Fibroblast of skin of right biceps (primary cell): ENCODE measurements around the gene NAPG.
A peak's percentile ranks its signal among the peaks of the same experiment; 100 is the strongest.
"Not testable (repeated sequence)": the region's sequence is repeated elsewhere in the genome, so short reads cannot be mapped to it uniquely, and the experiment has no call there.

ENCODE experiments used
- DNase-seq: peaks from one replicate; pipeline ENCODE4 v3.0.0-alpha.2; 2013

The NAPG gene

DNA sequence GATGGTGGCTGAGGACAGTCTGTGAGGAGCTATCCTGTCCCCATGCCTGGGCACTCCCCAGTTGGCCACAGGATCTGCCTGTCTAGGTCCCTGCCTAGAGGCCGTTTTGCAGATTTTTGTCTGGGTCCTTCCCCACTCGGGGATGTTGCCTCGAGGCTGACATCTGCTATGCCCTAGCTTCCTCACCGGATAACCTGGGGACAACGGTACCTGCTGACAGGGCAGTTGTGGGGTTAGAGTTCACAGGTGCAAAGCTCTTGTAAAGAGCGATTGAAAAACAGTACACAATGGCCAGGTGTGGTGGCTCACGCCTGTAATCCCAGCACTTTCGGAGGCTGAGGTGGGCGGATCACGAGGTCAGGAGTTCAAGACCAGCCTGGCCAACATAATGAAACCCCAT, 30.4 kb downstream of the NAPG start:
- not testable (repeated sequence) for DNase-seq

DNA sequence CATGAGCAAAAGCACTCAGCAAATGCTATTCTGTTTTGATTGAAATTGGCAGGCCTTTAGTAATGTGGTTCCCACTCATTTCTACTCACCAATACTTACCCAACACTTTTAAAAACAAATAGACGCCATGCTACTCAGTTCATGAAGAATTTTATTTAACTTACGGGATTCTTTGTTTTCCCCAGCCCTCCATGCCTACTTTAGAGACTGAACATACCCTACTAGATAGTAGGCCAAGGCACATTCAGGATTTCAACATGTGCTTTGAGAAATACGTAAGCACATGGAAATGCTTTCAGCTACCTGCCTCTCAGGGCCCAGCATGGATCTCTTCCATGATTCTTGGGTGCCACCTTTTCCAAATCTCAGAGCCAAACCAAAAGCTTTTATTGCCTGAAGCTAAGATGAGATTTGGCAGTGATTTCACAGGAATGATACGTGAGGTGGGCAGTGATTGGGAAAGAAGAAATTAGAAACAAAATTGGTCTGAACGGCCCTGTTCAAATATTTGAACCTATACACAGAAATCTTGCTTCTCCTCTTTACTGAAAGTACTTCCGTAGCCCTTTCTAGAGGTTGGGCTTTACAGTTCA, 31.4 kb downstream of the NAPG start:
- no peak for DNase-seq

DNA sequence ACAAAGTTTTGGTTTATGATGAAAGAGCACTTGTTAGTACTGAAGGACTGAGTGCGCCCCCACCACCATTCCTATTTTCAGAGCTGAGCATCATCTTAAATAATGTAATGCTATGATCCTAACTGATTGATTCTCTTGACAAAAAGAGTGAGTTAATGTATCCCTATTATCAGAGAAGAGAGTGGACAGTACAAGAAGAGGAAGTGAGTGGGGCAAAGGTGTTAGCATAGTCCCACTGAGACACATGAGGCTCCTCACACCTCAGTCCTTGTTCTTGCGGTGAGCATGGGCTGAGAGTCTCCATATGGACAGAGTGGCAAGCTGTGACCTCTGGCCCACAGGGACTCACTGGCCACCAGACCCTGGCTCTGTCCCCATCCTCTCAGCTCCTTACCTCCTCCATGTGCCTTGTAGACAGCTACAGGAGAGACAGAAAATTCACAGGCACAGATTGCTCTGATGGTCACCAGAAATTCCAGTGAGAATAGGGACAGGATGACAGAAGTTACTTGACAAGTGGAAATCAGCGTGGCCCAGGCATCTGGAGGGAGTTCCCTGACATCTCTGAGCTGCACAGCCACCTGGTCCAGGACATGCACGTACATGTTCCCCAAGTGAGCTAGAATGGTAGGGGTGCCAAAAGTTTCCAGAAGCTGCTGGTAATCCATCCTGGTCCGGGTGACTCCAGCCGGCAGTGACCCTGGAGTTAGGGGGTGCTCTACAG, 32.6 kb downstream of the NAPG start:
- no peak for DNase-seq

DNA sequence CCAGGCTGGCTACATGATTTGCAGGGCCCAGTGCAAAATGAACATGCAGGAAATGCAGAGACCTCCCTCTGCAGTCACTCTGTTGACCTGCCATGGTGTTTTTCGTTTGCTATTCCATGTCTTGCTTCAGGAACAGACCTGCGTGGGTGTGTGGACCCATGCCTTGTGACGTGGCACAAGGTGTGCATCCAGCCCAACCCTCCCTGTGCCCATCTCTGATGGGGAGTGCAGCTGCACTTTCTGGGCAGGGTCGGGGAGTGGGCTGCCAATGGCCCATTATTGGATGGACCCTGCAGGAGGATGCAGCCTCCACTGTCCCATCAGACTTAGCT, 33.1 kb downstream of the NAPG start:
- DNase-seq: no peak

DNA sequence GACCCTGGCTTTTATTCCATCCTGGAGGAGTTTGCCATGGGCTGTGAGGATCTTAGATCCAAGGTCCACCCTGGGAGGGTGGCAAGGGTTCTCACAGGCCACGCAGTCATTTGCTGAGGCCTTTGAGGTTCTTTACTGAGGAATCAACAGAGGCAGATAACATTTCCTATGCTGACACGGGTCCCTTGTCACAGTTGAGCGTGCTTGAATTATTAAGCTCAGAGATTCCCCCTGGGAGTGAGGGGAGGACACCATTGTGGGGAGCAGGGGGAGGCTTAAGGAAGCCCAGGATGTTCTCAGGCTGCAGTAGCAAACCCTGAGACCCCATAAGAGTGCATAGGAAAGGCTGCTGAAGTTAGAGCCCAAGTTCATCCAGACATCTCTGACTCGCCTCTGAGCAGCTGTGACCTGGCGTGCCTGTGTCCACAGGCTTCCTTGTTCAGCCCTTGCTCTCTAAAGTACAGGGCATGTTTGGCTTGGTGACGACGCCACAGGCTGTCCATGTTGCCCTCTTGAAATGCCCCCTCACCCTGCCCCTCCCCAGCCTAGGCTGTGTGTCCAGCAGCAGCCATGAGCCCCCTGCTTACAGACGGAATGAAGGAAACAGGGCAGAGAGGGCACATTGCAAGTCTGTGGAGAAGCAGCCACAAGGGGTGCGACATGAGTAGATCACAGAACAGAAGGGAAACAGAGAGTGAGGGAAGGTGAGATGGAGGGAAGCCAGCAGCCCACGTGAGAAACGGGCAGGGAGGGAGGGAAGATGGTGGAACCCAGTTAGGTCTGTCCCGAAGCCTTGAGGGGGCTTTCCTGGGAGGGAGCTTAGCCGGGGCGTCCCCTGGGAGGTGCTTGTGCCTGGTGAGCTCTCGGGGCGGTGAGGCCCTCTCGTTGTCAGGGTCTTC, 34.0 kb downstream of the NAPG start:
- no peak for DNase-seq

DNA sequence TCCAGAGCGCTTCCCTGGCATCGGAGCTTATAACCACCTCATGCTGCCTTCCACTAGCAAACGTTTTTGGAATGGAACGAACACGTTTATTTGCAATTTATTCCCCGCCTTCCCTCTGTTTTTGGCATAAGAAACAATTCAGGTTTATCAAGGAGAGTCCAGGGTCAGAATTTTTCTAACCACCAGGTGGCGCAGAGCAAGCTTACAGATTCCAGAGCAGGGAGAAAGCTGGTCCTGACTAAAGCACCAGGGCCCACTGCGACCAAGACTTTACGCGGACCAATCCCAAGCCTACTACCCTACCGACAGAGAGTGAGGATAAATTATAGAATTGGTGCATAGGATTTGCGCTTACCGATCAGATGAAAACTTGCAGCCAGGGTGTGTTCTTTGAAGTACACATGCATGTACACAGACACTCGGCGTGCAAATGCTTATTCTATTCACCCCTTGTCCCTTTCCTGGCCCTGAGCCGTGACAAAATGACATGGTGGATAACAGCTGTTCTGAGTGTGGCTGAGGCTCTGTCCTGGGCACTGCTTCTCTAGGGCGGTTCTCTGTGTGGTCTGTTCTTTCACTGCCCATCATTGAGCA, 34.7 kb downstream of the NAPG start:
- peak; percentile 72 for DNase-seq

DNA sequence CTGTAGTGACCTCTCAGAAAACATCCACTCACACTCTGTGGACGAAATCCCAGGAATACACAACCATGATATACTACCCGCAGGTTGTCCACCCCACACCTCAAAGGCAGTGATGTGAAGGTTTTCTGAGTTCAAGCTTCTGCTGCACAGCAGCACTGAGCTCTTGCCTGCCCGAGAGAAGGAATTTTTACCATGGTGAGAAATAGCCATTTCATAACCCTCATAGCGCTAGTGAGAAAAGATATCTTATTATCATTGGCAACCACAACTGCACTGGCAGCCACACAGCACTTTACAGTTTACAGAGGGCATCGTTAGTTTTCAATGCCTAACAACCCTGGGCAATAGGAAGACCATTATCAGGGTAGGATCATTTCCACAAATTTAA, 36.9 kb downstream of the NAPG start:
- DNase-seq: no peak

DNA sequence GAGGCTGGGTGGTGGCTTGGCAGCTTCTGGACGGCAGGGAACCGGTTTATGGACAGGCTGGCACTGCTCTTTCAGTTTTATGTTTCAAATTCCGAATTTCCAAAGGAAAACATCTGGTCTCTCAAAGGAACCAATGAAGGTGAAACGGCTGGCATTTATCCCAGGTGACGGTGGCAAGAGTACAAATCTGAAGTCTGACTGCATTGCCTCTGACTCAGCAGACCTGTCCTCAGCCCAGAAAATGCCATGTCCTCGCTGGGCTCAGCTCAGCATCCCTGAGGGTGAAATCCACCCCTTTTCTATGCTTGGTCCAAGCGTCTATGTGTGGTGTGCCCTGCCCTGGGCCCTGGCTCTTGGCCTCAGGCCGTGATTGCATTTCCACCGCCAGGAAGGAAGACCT, 38.1 kb downstream of the NAPG start:
- DNase-seq: no peak

DNA sequence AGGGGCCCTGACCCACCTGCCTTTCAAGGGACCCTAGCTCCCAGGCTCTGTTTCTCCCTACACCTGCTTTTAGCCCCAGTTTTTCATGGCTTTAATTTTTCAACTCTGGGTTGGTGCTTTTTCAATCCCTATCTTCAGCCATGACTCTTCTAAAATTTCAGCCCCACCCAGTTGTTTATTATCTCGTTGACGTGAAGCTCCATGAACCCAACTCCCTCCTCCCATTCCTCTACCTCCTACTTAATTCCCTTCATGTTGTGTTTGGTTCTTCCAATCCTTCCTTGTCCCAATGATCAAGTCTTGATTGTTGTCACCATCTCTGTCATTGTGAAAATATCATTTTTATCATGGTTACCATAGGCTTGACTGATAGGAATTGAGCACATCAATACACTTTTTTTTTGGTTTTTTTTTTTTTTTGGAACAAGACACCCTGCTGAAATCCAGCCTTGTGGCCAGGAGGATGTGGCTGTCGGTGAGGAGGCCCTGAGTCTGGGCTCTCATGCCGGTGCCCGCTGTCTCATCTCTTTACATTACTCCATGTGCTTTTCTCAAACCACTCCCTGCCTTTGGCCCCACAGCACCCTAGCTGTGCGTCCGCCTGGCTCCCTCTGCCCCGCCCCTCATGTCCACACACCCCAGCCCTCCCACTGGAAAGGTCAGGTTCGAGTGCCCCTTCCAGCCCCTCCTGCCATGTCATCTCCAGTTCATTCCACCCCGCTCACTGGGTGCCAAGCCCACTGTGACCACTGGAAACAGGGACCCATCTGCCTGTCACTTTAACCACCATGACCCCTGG, 39.3 kb downstream of the NAPG start:
- DNase-seq: no peak

DNA sequence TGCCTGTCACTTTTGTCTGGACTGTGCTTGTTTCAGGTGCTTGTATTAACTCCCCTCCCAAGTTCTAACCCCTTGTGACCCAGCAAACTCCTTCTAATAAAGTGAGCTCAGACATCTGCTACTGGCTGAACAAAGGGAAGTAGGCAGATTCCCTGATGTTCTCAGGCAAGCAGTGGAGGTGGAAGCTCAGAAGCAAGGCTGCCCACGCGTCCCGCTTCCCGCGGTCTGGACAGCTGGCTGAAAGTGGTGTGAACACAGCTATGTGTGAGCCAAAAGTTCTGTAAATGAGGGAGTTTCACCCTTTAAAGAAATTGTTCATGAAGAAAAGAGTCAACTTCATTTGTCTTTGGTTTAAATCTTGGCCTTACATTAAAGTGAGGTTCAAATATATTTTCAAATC, 40.0 kb downstream of the NAPG start:
- DNase-seq: no peak

DNA sequence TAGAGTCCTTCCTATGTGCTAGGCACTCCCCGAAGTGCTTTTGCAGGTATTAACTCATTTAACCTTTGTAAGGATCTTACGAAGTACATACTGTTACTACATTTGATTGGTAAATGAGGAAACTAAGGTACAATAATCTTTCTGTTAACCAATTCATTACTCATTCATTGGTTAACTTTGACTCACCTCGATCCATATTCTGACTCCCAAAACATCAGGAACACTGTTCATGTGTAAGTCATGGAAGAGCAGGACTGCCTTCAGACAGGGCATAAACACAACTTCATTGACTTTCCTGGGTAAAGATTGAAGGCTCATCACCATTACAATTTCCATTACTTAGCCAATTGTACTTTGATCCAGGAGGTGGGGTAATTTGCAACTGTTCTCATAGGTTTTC, 40.6 kb downstream of the NAPG start:
- DNase-seq: no peak

DNA sequence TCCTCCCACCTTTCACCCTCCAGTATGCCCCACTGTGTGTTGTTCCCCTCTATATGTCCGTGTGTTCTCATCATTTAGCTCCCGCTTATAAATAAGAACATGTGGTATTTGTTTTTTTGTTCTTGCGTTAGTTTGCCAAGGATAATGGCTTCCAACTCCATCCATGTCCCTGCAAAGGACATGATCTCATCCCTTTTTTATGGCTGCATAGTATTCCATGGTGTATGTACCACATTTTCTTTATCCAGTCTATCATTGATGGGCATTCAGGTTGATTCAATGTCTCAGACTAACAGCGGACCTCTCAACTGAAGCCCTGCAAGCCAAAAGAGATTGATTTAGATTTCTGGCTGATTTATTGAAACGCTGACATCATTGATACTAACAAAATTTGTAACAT, 44.1 kb downstream of the NAPG start:
- DNase-seq: not testable (repeated sequence)

DNA sequence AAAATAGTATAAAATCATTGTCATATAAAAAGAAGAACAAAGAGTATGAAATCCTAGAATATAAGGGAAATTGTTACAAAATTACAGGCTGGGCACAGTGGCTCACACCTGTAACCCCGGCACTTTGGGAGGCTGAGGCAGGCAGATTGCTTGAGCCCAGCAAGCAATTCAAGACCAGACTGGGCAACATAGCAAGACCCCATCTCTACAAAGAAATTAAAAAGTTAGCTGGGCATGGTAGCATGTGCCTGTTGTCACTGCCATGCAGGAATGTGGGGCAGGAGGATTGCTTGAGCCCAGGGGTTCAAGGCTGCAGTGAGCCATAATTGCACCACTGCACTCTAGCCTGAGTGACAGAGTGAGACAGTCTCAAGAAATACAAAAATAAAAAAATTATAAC, 44.8 kb downstream of the NAPG start:
- no peak for DNase-seq

DNA sequence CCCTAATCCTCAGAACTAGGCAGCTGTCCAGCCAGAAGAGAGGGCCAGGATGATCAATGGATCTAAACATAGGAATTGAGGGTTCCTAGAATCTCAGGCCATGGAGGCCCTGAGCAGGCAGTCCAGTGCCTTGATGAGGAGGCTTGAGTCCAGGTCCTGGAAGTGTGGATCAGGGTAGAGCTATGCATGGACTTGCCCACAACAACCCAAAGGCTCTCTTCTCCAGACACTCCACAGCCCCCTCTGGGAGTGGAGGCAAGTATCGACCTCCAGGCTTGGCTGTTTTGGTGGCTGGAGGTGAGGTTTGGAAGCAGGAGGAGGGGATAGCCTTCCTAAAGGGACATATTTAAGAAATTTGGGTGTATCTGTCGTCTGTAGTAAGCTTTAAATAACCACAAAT, 45.7 kb downstream of the NAPG start:
- DNase-seq: no peak

DNA sequence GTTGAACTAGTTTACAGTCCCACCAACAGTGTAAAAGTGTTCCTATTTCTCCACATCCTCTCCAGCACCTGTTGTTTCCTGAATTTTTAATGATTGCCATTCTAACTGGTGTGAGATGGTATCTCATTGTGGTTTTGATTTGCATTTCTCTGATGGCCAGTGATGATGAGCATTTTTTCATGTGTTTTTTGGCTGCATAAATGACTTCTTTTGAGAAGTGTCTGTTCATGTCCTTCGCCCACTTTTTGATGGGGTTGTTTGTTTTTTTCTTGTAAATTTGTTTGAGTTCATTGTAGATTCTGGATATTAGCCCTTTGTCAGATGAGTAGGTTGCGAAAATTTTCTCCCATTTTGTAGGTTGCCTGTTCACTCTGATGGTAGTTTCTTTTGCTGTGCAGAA, 47.4 kb downstream of the NAPG start:
- DNase-seq: not testable (repeated sequence)

DNA sequence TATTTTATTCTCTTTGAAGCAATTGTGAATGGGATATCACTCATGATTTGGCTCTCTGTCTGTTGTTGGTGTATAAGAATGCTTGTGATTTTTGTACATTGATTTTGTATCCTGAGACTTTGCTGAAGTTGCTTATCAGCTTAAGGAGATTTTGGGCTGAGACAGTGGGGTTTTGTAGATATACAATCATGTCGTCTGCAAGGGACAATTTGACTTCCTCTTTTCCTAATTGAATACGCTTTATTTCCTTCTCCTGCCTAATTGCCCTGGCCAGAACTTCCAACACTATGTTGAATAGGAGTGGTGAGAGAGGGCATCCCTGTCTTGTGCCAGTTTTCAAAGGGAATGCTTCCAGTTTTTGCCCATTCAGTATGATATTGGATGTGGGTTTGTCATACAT, 48.6 kb downstream of the NAPG start:
- not testable (repeated sequence) for DNase-seq

DNA sequence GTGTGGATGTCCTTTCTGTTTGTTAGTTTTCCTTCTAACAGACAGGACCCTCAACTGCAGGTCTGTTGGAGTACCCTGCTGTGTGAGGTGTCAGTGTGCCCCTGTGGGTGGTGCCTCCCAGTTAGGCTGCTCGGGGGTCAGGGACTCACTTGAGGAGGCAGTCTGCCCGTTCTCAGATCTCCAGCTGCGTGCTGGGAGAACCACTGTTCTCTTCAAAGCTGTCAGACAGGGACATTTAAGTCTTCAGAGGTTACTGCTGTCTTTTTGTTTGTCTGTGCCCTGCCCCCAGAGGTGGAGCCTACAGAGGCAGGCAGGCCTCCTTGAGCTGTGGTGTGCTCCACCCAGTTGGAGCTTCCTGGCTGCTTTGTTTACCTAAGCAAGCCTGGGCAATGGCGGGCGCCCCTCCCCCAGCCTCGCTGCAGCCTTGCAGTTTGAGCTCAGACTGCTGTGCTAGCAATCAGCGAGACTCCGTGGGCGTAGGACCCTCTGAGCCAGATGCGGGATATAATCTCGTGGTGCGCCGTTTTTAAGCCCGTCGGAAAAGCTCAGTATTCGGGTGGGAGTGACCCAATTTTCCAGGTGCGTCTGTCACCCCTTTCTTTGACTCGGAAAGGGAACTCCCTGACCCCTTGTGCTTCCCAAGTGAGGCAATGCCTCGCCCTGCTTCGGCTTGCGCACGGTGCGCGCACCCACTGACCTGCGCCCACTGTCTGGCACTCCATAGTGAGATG, 52.2 kb downstream of the NAPG start:
- not testable (repeated sequence) for DNase-seq

DNA sequence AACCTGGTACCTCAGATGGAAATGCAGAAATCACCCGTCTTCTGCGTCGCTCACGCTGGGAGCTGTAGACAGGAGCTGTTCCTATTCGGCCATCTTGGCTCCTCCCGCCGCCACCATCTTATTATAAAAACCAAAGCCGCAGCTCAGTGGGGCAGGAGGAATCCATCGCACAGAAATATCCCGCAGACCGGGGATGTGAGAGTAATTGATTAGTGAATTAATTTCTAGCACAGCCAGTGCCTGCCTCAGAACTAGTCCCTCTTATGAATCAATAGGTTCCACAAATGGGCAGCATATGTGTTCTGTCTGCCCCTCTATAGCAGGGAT, 52.7 kb downstream of the NAPG start:
- not testable (repeated sequence) for DNase-seq

DNA sequence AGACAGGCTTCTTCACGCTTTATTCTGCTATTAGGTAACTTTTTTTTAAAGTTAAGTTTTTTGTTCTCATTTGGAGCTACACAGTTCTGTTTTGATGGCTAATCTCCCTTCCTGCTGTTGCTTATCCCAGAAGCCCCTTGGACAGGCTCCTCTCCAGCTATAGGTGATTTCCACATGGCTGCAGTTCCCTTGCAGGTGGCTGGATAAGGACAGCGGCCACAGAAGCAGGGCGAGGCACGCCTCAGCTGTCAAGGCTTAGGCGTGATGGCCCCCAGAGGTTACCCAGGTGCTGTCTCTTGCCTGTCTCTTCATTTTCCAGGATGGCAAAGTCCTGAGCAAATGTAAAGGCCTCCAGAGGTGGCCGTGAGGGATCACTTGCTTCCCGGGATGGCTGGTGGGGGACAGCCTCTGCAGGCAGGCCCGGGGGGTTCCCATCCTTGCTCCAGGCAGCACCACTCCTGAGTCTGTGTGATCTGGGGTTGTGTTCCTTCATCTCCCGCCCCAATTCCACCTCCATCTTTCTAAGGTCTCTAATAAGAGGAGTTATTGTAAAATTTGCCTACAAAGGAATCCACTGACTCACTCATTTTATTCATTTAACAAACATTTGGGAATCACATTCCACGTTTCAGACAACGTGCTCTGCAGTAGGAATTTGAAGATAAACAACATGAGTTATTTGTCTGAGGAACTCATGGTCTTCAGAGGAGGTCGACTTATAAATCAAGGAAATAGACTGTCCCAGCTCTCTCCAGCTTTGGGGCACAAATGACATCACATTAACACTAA, 53.4 kb downstream of the NAPG start:
- peak; percentile 86 for DNase-seq

DNA sequence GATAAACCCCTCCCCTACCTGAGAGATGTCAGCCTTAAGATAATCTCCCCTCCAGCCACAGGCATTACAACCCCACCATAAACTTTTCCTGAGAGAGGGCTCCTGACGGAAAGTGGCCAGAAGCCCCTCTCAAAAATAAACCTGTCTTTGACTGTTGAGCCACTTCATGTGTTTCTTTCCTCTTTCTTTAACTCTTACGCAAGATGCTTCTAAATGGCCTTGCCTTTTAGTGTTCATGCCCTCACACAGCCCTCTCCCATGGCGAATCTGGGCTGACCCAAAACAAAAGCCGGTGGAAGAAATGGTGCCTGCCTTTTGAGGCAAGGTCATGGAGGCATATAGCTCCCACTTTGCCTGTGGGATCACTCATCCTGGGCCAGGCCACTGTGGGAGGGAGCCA, 54.4 kb downstream of the NAPG start:
- DNase-seq: no peak

DNA sequence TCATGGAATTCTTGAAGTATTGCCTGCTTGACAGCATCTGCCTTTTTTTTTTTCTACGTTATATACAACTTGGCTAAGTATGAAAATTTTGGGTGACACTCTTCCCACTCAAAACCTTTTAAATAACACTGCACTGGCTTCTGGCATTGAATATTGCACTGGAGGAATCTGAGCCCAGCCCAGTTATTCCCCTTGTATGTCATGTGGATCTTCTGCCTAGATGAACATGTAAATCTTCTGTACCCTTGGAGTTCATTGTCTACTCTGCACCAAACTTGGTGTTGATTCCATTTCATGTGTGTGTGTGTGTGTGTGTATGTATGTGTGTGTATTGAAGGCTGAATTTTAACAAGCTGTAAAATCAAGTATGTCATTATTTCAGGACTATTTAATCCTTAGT, 59.4 kb downstream of the NAPG start:
- DNase-seq: no peak
